Adrenal gland (tissue), 12 donors: ENCODE measurements around the gene CPSF4. TPM values are rescaled to one million over a fixed set of nuclear protein-coding genes. Genes with fewer than 3 reads are reported as not detected.

Experiments
- DNase-seq, 7 donors: peaks; one replicate each; pipeline ENCODE4 v3.0.0-alpha.2; 2019 to 2020
- H3K27ac ChIP-seq, 5 donors: fragments of 200-600 bp; sonication (generic) in 4 of 5; 1 replicate in 3 of 5; 2 replicates in 2 of 5; pipeline versions ENCODE4 v1.5.1 to v1.8.0; 2016 to 2020; ENCODE audit warnings: mild to moderate bottlenecking in 1 of 5
- H3K27me3 ChIP-seq: fragments of 200-600 bp; 2 replicates; pipeline ENCODE4 v1.8.0; 2021
- H3K36me3 ChIP-seq, 2 donors: fragments of 200-600 bp; replicated peaks in 1 of 2; 1 replicate in 1 of 2; 2 replicates in 1 of 2; pipeline versions ENCODE4 v1.5.1 to v1.8.0; 2018 to 2022
- H3K4me1 ChIP-seq, 2 donors: fragments of 200-600 bp; replicated peaks in 1 of 2; 1 replicate in 1 of 2; 2 replicates in 1 of 2; pipeline versions ENCODE4 v1.5.1 to v1.8.0; 2018 to 2021
- H3K4me3 ChIP-seq, 4 donors: fragments of 200-600 bp; sonication (generic) in 3 of 4; one replicate each; pipeline ENCODE4 v1.5.1; 2016 to 2018
- H3K9me3 ChIP-seq, 3 donors: fragments of 200-600 bp; sonication (generic) in 1 of 3; replicated peaks in 1 of 3; 1 replicate in 2 of 3; 2 replicates in 1 of 3; pipeline versions ENCODE4 v1.5.1 to v1.8.0; 2016 to 2021
- CTCF ChIP-seq, 6 experiments: fragments of 450-650 bp in 4 of 6; fragments of 200-600 bp in 2 of 6; sonication (generic) in 1 of 6; IDR thresholded peaks; 1 replicate in 5 of 6; 2 replicates in 1 of 6; pipeline versions ENCODE4 v1.5.1 to v1.8.0; 2016 to 2021; ENCODE audit warnings: antibody characterized with exemption in 6 of 6, mild to moderate bottlenecking in 2 of 6, moderate library complexity in 1 of 6
- POLR2A ChIP-seq, 2 donors: fragments of 450-650 bp; IDR thresholded peaks; one replicate each; pipeline ENCODE4 v1.6.1; 2017; ENCODE audit warnings: antibody characterized with exemption in 2 of 2, mild to moderate bottlenecking in 2 of 2, moderate library complexity in 1 of 2
- WGBS, 4 donors: extraction: QIAGEN DNeasy Blood & Tissue Kit in 2 of 4; methylation state at CpG; one replicate each; pipeline versions ENCODE4 v1.1.5 to v1.1.7; 2013 to 2017; 5-methylcytosine and 5-hydroxymethylcytosine counted together
- intact Hi-C, 2 donors: fragments of 100-400 bp; cut with DNase I; formaldehyde crosslinking; loops; one replicate each; pipeline versions ENCODE4 v1.14.1 to v1.15.0; 2022 to 2023
- polyA plus RNA-seq, 3 donors: library from polyadenylated mRNA; stranded (reverse); fragments of 200-250 nt in 2 of 3; fragments of 350-450 nt in 1 of 3; fragmentation: Illumina TruSeq in 1 of 3; extraction: RNeasy Lipid Tissue Mini Kit (QIAGEN cat#74804) in 1 of 3; gene quantifications; one replicate each; pipeline ENCODE4 v1.2.3, GENCODE V29; 2013 to 2014
- total RNA-seq, 9 donors: library from RNA; depleted of rRNA in 4 of 9; stranded (reverse); fragments of >200 nt in 4 of 9; fragments of 120-200 nt in 1 of 9; fragmentation: NEBNext Ultra II Directional in 1 of 9; extraction: Animal tissue kit (Norgen Biotek cat#: 25700) in 1 of 9; gene quantifications; one replicate each; pipeline versions ENCODE4 v1.1.0 to v1.2.4, GENCODE V29; 2013 to 2023
- donor health status: healthy with polysubstance abuse.
- donor health status: Bipolar disorder and iron deficiency.
- donor health status: DM: yes; HTN: yes; CAD: no.
- donor health status: DM: no; HTN: no; CAD: no.
- donor health status: DM: no; HTN: no; CAD: no.
- donor health status: DM: yes; HTN: yes; CAD: no.

The CPSF4 gene
- total and polyA plus RNA-seq, 12 donors = 16.0 to 40.5 (median 28.0) TPM

- Histone ChIP-seq H3K36me3 (no peaks in the 10 kb centered on the region), H3K27me3 (no peaks in the 10 kb centered on the region), H3K4me1 (peaks cover 26 to 31% of the 10 kb centered on the region in 2 donors), H3K4me3 (peak overlapping the region in 2 of 4 donors; percentile 59 to 63), H3K27ac (peak overlapping the region; percentile 86 to 96 (median 92)), H3K9me3 (no peaks in the 10 kb centered on the region)
- WGBS, 4 donors = 5 to 10% (median 6%) methylated on average over 11 to 19 of the region's 19 CpGs; no CpG with 5 or more reads in 1 of the 4 donors
- intact Hi-C loops = no loop called here
- TF ChIP-seq CTCF (IDR thresholded peaks at IDR 0.05) = no peak
- TF ChIP-seq POLR2A (IDR thresholded peaks at IDR 0.05) = no peak
- DNase-seq = no peak
Observed at GRCh38 chr7:99504281-99504602, 65.5 kb downstream of the CPSF4 start.

DNA sequence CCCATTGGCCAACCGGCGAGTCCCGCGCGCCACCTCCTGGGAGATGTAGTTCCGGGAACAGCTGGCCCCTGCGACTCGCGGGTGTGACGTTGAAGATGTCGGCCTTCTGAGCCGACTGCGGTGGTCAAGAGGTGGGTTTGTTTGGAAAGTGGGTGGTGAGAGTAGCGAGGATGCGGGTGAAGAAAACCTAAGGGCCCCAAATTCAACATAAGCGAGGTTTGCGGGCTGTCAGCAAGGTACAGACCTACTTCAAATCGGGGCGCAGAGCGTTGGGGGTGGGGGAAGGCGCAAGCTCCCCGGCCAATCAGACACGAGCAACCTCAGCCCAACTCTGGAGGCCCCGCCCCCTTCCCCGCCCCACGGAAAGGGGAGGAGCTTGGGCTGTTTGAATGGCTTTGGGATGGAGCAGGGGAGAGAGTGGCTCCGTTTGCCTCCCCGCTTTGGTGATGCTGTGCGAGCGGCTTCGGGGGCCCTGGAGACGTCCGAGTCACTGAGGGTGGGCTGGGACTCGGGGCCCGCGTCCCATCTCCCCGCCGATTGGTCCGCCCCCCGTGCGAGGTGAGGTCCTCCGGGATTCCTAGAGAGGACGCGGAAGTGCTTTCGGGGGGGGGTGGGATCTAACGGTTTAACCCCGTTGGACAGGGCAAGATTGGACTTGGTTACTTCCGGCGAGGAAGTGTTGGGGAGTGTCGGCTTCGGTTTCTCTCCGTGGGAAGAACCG, 66.0 kb downstream of the CPSF4 start, which contains the start of gene ZKSCAN5:
Gene ZKSCAN5, plus strand, starts transcription at position 60 of the 721 bp plus-strand sequence. CDS start 1,383 bp downstream, outside the sequence.
- DNase-seq = peak; percentile 98 to 99 (median 99)
- 0 to 1% (median 1%) methylated on average over 18 to 53 of the region's 53 CpGs for WGBS, 4 donors
- Histone ChIP-seq H3K4me3 (peak within 1 kb of the TSS; percentile 38 to 77 (median 61)), H3K4me1 (peaks cover 26 to 31% of the 10 kb centered on the region in 2 donors), H3K27ac (peak within 1 kb of the TSS; percentile 86 to 96 (median 92)), H3K27me3 (no peaks in the 10 kb centered on the region), H3K36me3 (no peaks in the 10 kb centered on the region), H3K9me3 (no peaks in the 10 kb centered on the region)
- TF ChIP-seq CTCF (IDR thresholded peaks at IDR 0.05) = no peak
- peak; percentile 34 to 82 for TF ChIP-seq POLR2A (IDR thresholded peaks at IDR 0.05)
- intact Hi-C loops = no loop called here

- no peak for TF ChIP-seq POLR2A (IDR thresholded peaks at IDR 0.05)
- no peak for TF ChIP-seq CTCF (IDR thresholded peaks at IDR 0.05)
- WGBS, 4 donors = 2 to 5% (median 2%) methylated on average over 3 to 11 of the region's 11 CpGs
- intact Hi-C loops = no loop called here
Observed at GRCh38 chr7:99505324-99505662, 66.5 kb downstream of the CPSF4 start.

More at GRCh38 chr7:99505324-99505662, 66.5 kb downstream of the CPSF4 start:
- Histone ChIP-seq H3K4me1 (peaks cover 26 to 31% of the 10 kb centered on the region in 2 donors), H3K36me3 (no peaks in the 10 kb centered on the region), H3K27me3 (no peaks in the 10 kb centered on the region), H3K27ac (peak overlapping the region; percentile 86 to 96 (median 92)), H3K9me3 (no peaks in the 10 kb centered on the region), H3K4me3 (peak overlapping the region; percentile 38 to 77 (median 61))
- DNase-seq = no peak

Other genes starting within 250 kb of the CPSF4 start
- under 1 TPM in 1 of 9 donors, not detected in 8; 0.28 TPM for gene KPNA7, start 230.8 kb upstream of the CPSF4 start, total RNA-seq
- under 1 TPM in 1 of 3 donors, not detected in 2; 0.07 TPM for gene KPNA7, start 230.8 kb upstream of the CPSF4 start, polyA plus RNA-seq
- under 1 TPM in 1 of 9 donors, not detected in 8; 0.28 TPM for gene MYH16, start 166.1 kb upstream of the CPSF4 start, total RNA-seq
- gene MYH16, start 166.1 kb upstream of the CPSF4 start, polyA plus RNA-seq = under 1 TPM in 1 of 3 donors, not detected in 2; 0.03 TPM
- gene ARPC1A, start 113.0 kb upstream of the CPSF4 start, total RNA-seq = 100 to 1,000 TPM; 118 to 173 (median 134) TPM
- 100 to 1,000 TPM; 161 to 214 (median 199) TPM for gene ARPC1A, start 113.0 kb upstream of the CPSF4 start, polyA plus RNA-seq
- 100 to 1,000 TPM in 5 of 9 donors, 10 to 100 TPM in 4; 74.3 to 353 (median 103) TPM for gene ARPC1B, start 64.2 kb upstream of the CPSF4 start, total RNA-seq
- gene ARPC1B, start 64.2 kb upstream of the CPSF4 start, polyA plus RNA-seq = 10 to 100 TPM; 57.2 to 97.9 (median 90.7) TPM
- 100 to 1,000 TPM in 1 of 9 donors, 10 to 100 TPM in 8; 43.6 to 126 (median 89.3) TPM for gene PDAP1, start 30.3 kb upstream of the CPSF4 start, total RNA-seq
- 100 to 1,000 TPM in 1 of 3 donors, 10 to 100 TPM in 2; 87.8 to 187 (median 95.8) TPM for gene PDAP1, start 30.3 kb upstream of the CPSF4 start, polyA plus RNA-seq
- gene BUD31, start 30.0 kb upstream of the CPSF4 start, total RNA-seq = 100 to 1,000 TPM in 2 of 9 donors, 10 to 100 TPM in 7; 59.0 to 129 (median 76.7) TPM
- gene BUD31, start 30.0 kb upstream of the CPSF4 start, polyA plus RNA-seq = 100 to 1,000 TPM; 141 to 287 (median 208) TPM
- 1 to 10 TPM; 4.5 to 9.2 (median 6.1) TPM for gene PTCD1, start 145 bp upstream of the CPSF4 start, total RNA-seq
- gene PTCD1, start 145 bp upstream of the CPSF4 start, polyA plus RNA-seq = 1 to 10 TPM; 2.5 to 6.5 (median 3.6) TPM
- gene ATP5MF, start 27.2 kb downstream of the CPSF4 start, total RNA-seq = 1,000 to 10,000 TPM in 2 of 9 donors, 100 to 1,000 TPM in 7; 281 to 1,322 (median 354) TPM
- gene ATP5MF, start 27.2 kb downstream of the CPSF4 start, polyA plus RNA-seq = 1,000 to 10,000 TPM in 1 of 3 donors, 100 to 1,000 TPM in 2; 816 to 1,527 (median 908) TPM
- gene ZNF789, start 33.9 kb downstream of the CPSF4 start, total RNA-seq = 10 to 100 TPM in 2 of 9 donors, 1 to 10 TPM in 7; 1.5 to 14.6 (median 6.6) TPM
- 10 to 100 TPM; 11.7 to 22.8 (median 18.0) TPM for gene ZNF789, start 33.9 kb downstream of the CPSF4 start, polyA plus RNA-seq
- 10 to 100 TPM; 11.8 to 29.5 (median 23.3) TPM for gene ZNF394, start 61.3 kb downstream of the CPSF4 start, total RNA-seq
- gene ZNF394, start 61.3 kb downstream of the CPSF4 start, polyA plus RNA-seq = 10 to 100 TPM; 10.5 to 31.0 (median 18.5) TPM
- 10 to 100 TPM in 1 of 9 donors, 1 to 10 TPM in 8; 7.3 to 18.5 (median 9.1) TPM for gene ZKSCAN5, start 65.7 kb downstream of the CPSF4 start, total RNA-seq
- 10 to 100 TPM in 1 of 3 donors, 1 to 10 TPM in 2; 4.5 to 12.1 (median 6.1) TPM for gene ZKSCAN5, start 65.7 kb downstream of the CPSF4 start, polyA plus RNA-seq
- 10 to 100 TPM in 1 of 9 donors, 1 to 10 TPM in 8; 4.0 to 10.4 (median 6.5) TPM for gene FAM200A, start 113.2 kb downstream of the CPSF4 start, total RNA-seq
- gene FAM200A, start 113.2 kb downstream of the CPSF4 start, polyA plus RNA-seq = 10 to 100 TPM in 1 of 3 donors, 1 to 10 TPM in 2; 5.6 to 10.7 (median 9.3) TPM
- 100 to 1,000 TPM in 2 of 9 donors, 10 to 100 TPM in 7; 44.9 to 132 (median 73.1) TPM for gene ZNF655, start 119.7 kb downstream of the CPSF4 start, total RNA-seq
- gene ZNF655, start 119.7 kb downstream of the CPSF4 start, polyA plus RNA-seq = 10 to 100 TPM; 37.6 to 56.9 (median 49.3) TPM
- gene TMEM225B, start 159.3 kb downstream of the CPSF4 start, total RNA-seq = 1 to 10 TPM in 8 of 9 donors, under 1 TPM in 1; 0.52 to 4.9 (median 1.9) TPM
- gene TMEM225B, start 159.3 kb downstream of the CPSF4 start, polyA plus RNA-seq = 1 to 10 TPM; 1.4 to 2.7 (median 2.1) TPM
- gene ZSCAN25, start 178.0 kb downstream of the CPSF4 start, total RNA-seq = 10 to 100 TPM; 11.0 to 18.4 (median 14.1) TPM
- 1 to 10 TPM; 5.4 to 7.9 (median 6.0) TPM for gene ZSCAN25, start 178.0 kb downstream of the CPSF4 start, polyA plus RNA-seq
- 10 to 100 TPM in 7 of 9 donors, 1 to 10 TPM in 2; 4.1 to 92.7 (median 34.7) TPM for gene CYP3A5, start 241.1 kb downstream of the CPSF4 start, total RNA-seq
- 10 to 100 TPM in 2 of 3 donors, 1 to 10 TPM in 1; 10.0 to 80.0 (median 55.3) TPM for gene CYP3A5, start 241.1 kb downstream of the CPSF4 start, polyA plus RNA-seq